Natural killer cell (primary cell): ENCODE data around the gene E2F4. TPM values are rescaled to one million over a fixed set of nuclear protein-coding genes. Genes with fewer than 3 reads are reported as not detected.

Experiments
- ATAC-seq, 3 donors: fragments of 150-1000 bp in 2 of 3; fragments of 200-7000 bp in 1 of 3; cut with Tn5 transposase; 1 replicate in 1 of 3; 2 replicates in 2 of 3; pipeline ENCODE4 v1.10.0; 2021; ENCODE audit warnings: mild to moderate bottlenecking in 2 of 3, moderate library complexity in 2 of 3
- DNase-seq, 2 donors: peaks; one replicate each; pipeline versions ENCODE4 v3.0.0 to v3.0.0-alpha.2; 2013 to 2021; ENCODE audit warnings: mixed read lengths in 1 of 2
- H3K27ac ChIP-seq: one replicate; pipeline ENCODE4 v1.5.1; 2013; ENCODE audit warnings: mild to moderate bottlenecking, low read length
- H3K27me3 ChIP-seq: one replicate; pipeline ENCODE4 v1.6.1; 2013; ENCODE audit warnings: low read length; ENCODE audit not compliant: control insufficient read depth, insufficient read depth
- H3K36me3 ChIP-seq: one replicate; pipeline ENCODE4 v1.6.1; 2013; ENCODE audit warnings: low read length; ENCODE audit not compliant: control insufficient read depth, insufficient read depth
- H3K4me1 ChIP-seq: one replicate; pipeline ENCODE4 v1.6.1; 2013; ENCODE audit warnings: low read length; ENCODE audit not compliant: control insufficient read depth, insufficient read depth
- H3K4me3 ChIP-seq: one replicate; pipeline ENCODE4 v1.5.1; 2013; ENCODE audit warnings: low read length
- H3K9me3 ChIP-seq: one replicate; pipeline ENCODE4 v1.6.1; 2013; ENCODE audit warnings: low read length; ENCODE audit not compliant: control insufficient read depth, insufficient read depth
- H3K27ac Mint-ChIP-seq, 2 donors: one replicate each; pipeline ENCODE4 v1.8.0; 2022; ENCODE audit warnings: mild to moderate bottlenecking in 2 of 2, mixed read lengths in 2 of 2, moderate library complexity in 1 of 2
- H3K27me3 Mint-ChIP-seq, 2 donors: one replicate each; pipeline ENCODE4 v1.8.0; 2022; ENCODE audit warnings: low read depth in 2 of 2, mixed read lengths in 2 of 2
- H3K36me3 Mint-ChIP-seq: one replicate; pipeline ENCODE4 v1.8.0; 2022; ENCODE audit warnings: mixed read lengths
- H3K4me1 Mint-ChIP-seq, 2 donors: one replicate each; pipeline ENCODE4 v1.8.0; 2022; ENCODE audit warnings: mixed read lengths in 2 of 2
- H3K4me3 Mint-ChIP-seq: one replicate; pipeline ENCODE4 v1.8.0; 2022; ENCODE audit warnings: mild to moderate bottlenecking, moderate library complexity, mixed read lengths
- H3K9me3 Mint-ChIP-seq, 2 donors: one replicate each; pipeline ENCODE4 v1.8.0; 2022; ENCODE audit warnings: mixed read lengths in 2 of 2
- WGBS: methylation state at CpG from one replicate; pipeline ENCODE4 v1.1.7; 2013; ENCODE audit warnings: missing lambda C conversion rate; ENCODE audit not compliant: insufficient coverage; 5-methylcytosine and 5-hydroxymethylcytosine counted together
- intact Hi-C: fragments of 100-400 bp; cut with micrococcal nuclease; formaldehyde crosslinking; loops from one replicate; pipeline ENCODE4 v1.14.2; 2022
- total RNA-seq, 4 donors: library from RNA; stranded (reverse); fragments of 120-200 nt in 1 of 4; gene quantifications; one replicate each; pipeline versions ENCODE4 v1.2.3 to v1.2.4, GENCODE V29; 2013 to 2022
- TF ChIP-seq, protein P1 (sequence below): fragments of 200-600 bp; IDR thresholded peaks from one replicate; pipeline ENCODE4 v1.8.0; 2022; ENCODE audit warnings: antibody characterized with exemption

The E2F4 gene
- total RNA-seq, 3 donors from 2014 or later (not counting 1 experiment from before 2014, with no cell fraction given) = 57.6 to 91.7 (median 74.5) TPM

DNA sequence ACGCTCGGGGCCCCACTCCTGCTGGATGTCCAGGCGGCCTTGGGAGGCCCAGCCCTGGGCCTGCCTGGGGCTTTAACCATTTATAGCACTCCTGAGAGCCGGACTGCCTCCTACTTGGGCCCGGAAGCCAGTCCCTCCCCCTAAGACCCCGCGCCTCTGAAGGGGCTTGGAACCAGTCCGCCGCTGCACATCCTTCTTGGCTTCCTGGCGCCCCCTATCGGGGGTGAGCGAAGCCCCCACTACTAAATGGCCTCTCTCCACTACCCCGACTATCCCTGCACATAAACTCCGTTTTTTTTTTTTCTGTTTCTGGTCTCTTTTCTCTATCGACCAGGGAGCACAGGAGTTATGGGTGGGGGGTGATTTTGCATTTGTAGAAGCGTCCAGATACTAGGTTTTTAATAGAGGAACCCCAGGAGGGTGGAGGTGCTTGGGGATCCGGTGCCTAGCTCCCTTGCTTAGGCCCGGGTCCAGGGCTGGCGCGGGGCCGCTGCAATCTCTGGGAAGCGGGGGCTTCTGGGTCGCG is 22.2 kb upstream of the E2F4 start:
- Mint-ChIP-seq H3K27ac (no peak overlapping the region), H3K4me1 (peaks cover 31 to 54% of the 10 kb centered on the region in 2 donors), H3K9me3 (no peaks in the 10 kb centered on the region), H3K27me3 (peaks cover 34 to 54% of the 10 kb centered on the region in 2 donors), H3K36me3 (no peaks in the 10 kb centered on the region), H3K4me3 (peak overlapping the region; percentile 69)
- peak in 1 of 2 donors; percentile 65 for DNase-seq
- peaks cover 46% of the 10 kb centered on the region for H3K4me1 ChIP-seq
- WGBS = 8% methylated on average over 24 of the region's 24 CpGs
- H3K27ac ChIP-seq = no peak overlapping the region
- intact Hi-C loops = no loop called here
- ATAC-seq = no peak
- peaks cover 60% of the 10 kb centered on the region for H3K27me3 ChIP-seq
- TF ChIP-seq, protein P1, sequence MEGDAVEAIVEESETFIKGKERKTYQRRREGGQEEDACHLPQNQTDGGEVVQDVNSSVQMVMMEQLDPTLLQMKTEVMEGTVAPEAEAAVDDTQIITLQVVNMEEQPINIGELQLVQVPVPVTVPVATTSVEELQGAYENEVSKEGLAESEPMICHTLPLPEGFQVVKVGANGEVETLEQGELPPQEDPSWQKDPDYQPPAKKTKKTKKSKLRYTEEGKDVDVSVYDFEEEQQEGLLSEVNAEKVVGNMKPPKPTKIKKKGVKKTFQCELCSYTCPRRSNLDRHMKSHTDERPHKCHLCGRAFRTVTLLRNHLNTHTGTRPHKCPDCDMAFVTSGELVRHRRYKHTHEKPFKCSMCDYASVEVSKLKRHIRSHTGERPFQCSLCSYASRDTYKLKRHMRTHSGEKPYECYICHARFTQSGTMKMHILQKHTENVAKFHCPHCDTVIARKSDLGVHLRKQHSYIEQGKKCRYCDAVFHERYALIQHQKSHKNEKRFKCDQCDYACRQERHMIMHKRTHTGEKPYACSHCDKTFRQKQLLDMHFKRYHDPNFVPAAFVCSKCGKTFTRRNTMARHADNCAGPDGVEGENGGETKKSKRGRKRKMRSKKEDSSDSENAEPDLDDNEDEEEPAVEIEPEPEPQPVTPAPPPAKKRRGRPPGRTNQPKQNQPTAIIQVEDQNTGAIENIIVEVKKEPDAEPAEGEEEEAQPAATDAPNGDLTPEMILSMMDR = peak; percentile 49
- no peaks in the 10 kb centered on the region for H3K36me3 ChIP-seq
- H3K9me3 ChIP-seq = no peaks in the 10 kb centered on the region
- H3K4me3 ChIP-seq = no peak overlapping the region

DNA sequence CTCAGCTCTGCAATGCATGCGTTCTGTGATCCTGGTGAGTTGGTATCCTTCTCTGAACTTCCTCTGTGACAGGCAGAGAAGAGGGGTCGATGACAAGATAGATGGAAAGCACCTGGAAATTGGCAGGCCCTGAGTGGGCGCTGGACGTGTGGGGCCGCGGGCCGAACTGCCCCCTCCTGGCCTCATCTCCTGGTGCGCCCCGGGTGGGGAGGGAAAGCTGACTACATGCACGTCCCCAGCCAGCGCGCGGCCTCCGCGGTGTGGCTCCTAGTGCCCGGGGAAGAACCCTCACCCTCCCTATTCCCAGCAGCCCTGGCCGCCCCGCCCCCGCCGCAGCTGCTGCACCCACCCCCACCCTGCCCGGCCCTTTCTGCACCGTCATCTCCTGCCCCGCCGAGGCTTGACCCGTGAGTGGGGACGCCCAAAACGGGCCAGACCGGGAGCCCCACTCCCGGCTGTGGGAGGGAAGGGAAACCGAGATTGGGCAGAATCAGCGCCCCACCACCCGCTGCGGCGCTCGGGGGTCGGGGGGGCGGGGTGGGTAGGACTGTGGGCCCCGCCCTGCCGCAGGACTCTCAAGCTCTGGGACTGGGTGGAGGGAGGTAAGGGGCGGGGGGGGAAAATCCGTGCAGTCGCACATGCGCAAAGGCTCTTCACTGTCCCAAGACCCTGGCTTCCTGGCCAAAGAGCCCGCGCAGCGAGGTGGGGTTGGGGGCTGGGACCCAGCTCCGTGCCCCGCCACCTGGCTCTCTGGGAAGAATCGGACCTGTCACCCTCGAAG is 21.6 kb upstream of the E2F4 start, which contains the start of gene NOL3:
Gene NOL3 (plus strand): TSS at position 371 of the 781 bp plus-strand sequence.
- H3K27me3 ChIP-seq = peaks cover 53% of the 10 kb centered on the region
- H3K27me3 Mint-ChIP-seq = peaks cover 34 to 48% of the 10 kb centered on the region in 2 donors
- no peak within 1 kb of the TSS for H3K27ac ChIP-seq
- intact Hi-C loops = no loop called here
- peak within 1 kb of the TSS; percentile 69 for H3K4me3 Mint-ChIP-seq
- ATAC-seq (no peak), DNase-seq (peak in 1 of 2 donors; percentile 42)
- H3K9me3 ChIP-seq = no peaks in the 10 kb centered on the region
- H3K4me1 ChIP-seq = peaks cover 46% of the 10 kb centered on the region
- no peak within 1 kb of the TSS for H3K4me3 ChIP-seq
- 3% methylated on average over 38 of the region's 50 CpGs for WGBS
- H3K9me3 Mint-ChIP-seq = no peaks in the 10 kb centered on the region
- no peaks in the 10 kb centered on the region for H3K36me3 ChIP-seq
- H3K27ac Mint-ChIP-seq = no peak within 1 kb of the TSS
- H3K4me1 Mint-ChIP-seq = peaks cover 31 to 52% of the 10 kb centered on the region in 2 donors
- TF ChIP-seq, protein P1 = no peak
- H3K36me3 Mint-ChIP-seq = no peaks in the 10 kb centered on the region

DNA sequence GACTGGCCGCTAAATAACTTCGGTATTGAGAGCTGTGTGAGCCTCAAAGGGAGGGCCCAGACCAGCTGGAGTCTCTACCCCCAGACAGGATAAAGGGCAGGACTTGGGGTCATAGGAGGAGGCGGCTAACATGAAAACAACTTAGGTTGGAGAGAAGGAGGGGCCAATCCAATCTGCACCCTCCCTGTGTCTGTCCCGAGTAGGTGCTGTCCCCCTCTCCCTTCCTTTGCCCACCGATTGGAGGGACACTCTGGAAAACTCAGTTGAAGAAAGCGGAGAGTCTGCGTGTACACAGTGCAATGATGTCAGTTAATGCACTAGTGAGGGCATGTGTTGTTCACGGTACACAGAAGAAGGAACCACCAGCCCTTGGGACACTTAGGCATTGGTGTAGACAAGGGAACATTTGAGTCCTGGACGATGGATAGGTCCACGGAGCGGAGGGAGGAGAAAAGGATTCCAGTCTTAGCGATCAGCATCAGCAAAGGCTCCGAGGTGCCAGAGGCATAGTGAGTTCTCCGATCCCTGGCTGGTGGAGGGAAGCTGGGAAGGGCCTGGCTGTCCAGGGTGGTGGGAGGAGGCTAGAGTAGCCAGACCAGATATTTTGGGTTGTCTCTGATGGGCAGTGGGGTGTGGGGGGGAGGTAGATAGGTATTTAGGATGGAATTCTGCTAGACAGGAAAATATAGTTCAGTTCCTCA is 20.9 kb upstream of the E2F4 start:
- Mint-ChIP-seq H3K4me1 (peaks cover 31 to 56% of the 10 kb centered on the region in 2 donors), H3K36me3 (no peaks in the 10 kb centered on the region), H3K27ac (peak overlapping the region in 1 of 2 donors; percentile 53), H3K4me3 (peak overlapping the region; percentile 32), H3K27me3 (peaks cover 34 to 45% of the 10 kb centered on the region in 2 donors), H3K9me3 (no peaks in the 10 kb centered on the region)
- H3K27me3 ChIP-seq = peaks cover 49% of the 10 kb centered on the region
- H3K27ac ChIP-seq = no peak overlapping the region
- no peak overlapping the region for H3K4me3 ChIP-seq
- TF ChIP-seq, protein P1 = no peak
- intact Hi-C loops = no loop called here
- WGBS = 61% methylated on average over 13 of the region's 14 CpGs
- H3K36me3 ChIP-seq = no peaks in the 10 kb centered on the region
- H3K9me3 ChIP-seq = no peaks in the 10 kb centered on the region
- DNase-seq (no peak), ATAC-seq (no peak)
- H3K4me1 ChIP-seq = peaks cover 43% of the 10 kb centered on the region
